ENCODE measurements around the gene UNC5A. TPM values are rescaled to one million over a fixed set of nuclear protein-coding genes. Genes with fewer than 3 reads are reported as not detected.

The UNC5A gene
- total RNA-seq, 1 donor from 2014 or later, result 0.05 TPM

DNA sequence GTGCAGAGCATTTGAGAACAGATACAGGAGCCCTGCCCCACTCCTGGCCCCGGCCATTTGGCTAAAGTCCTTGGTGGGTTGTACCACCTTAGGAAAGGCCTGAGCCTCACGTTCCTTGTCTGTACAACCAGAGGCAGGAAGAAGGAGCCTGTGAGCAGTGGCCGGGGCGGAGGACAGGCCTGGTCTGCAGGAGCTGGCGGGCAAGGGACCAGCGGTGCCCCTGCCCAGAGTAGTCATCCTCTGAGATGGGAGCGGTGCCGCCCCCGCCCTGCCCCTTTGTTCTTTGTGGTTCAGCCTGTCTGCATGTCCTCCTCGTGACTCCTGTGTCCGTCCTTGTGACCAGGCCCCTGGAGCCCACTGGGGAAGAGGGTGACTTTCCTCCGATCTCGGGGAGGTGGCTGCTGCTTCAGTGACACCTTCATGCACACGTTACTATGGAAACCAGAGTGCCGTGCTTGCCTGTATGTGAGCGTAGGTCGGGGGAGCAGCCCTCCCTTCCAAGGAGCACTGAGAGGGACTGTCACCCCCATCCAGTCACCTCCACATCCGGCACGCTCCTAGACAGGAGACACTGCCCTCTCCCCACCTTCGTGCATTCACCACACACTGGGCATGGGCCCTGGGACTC lies 42.9 kb downstream of the UNC5A start:
- intact Hi-C loops (cut with DNase I), result no loop called here
- DNase-seq (ENCODE audit: low spot score), result no peak

DNA sequence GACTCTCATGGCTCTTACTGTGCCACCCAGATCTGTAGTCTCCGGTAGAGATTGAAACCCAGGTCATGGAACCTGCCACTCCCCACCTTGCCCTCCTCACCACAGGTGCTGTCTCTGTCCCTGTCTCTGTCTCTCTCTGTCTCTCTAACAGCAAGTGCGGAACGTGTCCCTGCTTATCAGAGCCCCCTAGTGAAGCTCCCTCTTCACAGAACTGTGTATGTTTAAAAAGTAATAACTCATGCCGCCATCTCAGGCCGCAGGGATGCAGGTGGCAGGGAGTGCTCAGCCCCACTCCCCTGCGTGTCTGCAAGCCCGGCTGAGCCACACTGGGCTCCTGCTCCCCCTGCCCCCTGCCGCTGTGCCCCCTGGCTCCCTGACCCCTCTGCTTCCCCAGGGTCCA lies 43.8 kb downstream of the UNC5A start:
- DNase-seq (ENCODE audit: low spot score), result no peak
- intact Hi-C loops (cut with DNase I), result no loop called here

- intact Hi-C loops (cut with DNase I), result no loop called here
- DNase-seq (ENCODE audit: low spot score), result no peak
Measured at GRCh38 chr5:176855598-176855997, 45.2 kb downstream of the UNC5A start.

DNA sequence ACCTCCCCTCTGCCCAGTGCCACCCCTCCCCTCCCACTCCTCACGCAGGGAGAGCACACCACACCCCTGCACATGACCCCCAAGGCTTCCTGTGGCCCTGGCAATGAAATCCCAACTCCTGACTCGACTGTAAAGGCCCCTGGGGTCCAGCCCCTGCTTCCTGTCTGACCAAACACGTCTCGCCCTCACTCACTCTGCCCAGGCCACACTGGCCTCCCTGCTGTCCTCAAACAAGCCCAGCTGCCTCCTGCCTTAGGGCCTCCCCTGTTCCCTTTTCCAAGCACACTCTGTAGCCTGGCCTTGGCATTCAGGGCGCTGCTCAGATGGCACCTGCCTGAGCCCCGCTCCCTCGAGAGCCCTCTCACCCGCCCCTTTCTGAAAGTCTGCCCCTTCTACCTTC lies 46.4 kb downstream of the UNC5A start:
- intact Hi-C loops (cut with DNase I), result no loop called here
- DNase-seq (ENCODE audit: low spot score), result no peak

DNA sequence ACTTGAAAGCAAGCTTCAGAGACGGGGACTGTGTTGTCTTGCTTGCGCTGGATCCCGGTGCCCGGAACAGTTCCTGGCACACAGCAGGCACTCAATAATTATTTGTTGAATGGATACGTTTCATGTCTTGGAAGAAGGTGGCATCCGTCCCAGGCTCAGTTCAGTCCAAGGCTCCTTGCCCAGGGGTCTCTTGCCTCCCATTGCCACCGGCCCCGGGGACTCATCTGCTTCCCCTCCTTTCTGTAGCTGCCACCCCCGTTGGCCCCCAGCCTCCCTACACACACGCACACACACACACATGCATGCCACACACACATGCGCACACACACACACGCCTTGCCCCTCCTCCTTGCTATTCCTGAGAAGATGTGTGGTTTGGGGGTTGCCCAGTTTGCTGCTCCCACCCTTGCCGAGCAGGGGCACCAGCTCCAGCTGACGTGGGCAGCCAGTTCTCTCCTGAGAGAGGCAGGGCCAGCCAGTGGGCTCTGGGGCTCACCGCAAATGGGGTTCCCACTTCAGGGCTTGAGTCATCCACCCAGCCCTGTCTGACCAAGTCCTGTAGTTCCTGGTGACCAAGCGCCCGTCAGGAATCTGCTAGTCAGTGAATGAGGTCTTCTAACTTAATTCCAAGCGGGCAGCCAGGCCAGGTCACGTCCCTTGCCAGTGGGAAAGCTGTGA lies 47.0 kb downstream of the UNC5A start:
- intact Hi-C loops (cut with DNase I), result no loop called here
- no peak for DNase-seq (ENCODE audit: low spot score)

- intact Hi-C loops (cut with DNase I), result no loop called here
Measured at GRCh38 chr5:176857894-176858273, 47.5 kb downstream of the UNC5A start.

DNA sequence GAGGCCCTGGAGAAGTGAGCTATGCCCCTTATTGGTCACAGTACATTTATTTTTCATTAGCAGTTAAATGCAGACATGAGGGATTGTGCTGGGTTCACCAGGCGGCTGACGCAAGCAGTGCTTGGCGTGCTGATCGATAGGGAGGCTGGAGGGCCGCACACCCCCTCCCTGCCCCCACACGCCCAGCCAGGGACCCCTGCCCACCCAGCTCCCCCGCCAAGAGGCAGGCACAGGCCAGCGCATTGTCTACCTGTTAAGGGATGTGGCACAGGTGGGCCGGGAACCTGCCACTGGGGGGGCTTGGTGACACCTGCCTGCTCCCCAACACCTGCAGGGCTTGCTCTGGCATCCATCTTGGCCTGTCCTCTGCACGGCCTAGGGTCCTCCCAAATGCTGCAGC lies 49.6 kb downstream of the UNC5A start:
- intact Hi-C loops (cut with DNase I), result no loop called here

More at GRCh38 chr5:176857894-176858273, 47.5 kb downstream of the UNC5A start:
- no peak for DNase-seq (ENCODE audit: low spot score)

DNA sequence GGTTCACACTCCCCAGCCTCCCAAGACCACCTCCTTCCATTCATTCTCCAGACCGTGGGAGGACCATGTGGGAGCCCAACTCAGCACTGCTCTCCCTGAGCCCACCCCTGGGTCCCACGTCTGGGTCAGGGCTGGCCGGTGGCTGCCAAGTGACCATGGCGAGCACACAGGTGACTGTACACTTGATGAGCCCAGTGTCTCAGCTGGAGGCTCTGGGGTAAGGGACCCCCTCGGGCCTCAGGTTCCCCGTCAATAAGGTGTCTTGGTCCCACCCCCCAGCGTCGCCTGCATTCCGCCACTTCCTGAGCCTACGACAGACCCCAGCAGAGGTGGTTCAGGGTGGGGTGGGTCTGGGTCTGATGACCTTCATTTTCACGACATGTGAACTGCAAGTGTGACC lies 50.0 kb downstream of the UNC5A start:
- DNase-seq (ENCODE audit: low spot score), result no peak
- intact Hi-C loops (cut with DNase I), result no loop called here

More for the DNA sequence above, 49.6 kb downstream of the UNC5A start:
- DNase-seq (ENCODE audit: low spot score), result no peak

DNA sequence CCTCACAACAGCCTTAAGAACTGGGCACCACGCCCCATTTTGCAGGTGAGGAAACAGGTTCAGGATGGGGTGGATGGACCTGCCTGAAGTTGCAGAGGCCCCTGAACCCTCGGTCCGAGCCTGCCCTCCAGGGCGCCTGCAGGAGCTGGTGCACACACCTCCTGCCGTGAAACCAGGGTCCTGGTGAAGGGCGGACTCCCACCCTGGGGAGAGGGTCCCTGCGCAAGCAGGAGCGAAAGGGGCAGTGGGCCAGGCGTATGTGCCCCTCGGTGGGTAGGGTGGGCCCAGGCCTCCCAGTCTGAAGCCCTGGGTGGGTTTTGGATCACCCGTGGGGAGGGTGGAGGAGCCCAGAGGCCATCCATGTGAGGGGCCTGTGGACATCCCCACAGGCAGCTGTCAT lies 50.9 kb downstream of the UNC5A start:
- DNase-seq (ENCODE audit: low spot score), result no peak
- intact Hi-C loops (cut with DNase I), result no loop called here

- intact Hi-C loops (cut with DNase I), result no loop called here
- DNase-seq (ENCODE audit: low spot score), result no peak
Measured at GRCh38 chr5:176862330-176862995, 52.1 kb downstream of the UNC5A start.

DNA sequence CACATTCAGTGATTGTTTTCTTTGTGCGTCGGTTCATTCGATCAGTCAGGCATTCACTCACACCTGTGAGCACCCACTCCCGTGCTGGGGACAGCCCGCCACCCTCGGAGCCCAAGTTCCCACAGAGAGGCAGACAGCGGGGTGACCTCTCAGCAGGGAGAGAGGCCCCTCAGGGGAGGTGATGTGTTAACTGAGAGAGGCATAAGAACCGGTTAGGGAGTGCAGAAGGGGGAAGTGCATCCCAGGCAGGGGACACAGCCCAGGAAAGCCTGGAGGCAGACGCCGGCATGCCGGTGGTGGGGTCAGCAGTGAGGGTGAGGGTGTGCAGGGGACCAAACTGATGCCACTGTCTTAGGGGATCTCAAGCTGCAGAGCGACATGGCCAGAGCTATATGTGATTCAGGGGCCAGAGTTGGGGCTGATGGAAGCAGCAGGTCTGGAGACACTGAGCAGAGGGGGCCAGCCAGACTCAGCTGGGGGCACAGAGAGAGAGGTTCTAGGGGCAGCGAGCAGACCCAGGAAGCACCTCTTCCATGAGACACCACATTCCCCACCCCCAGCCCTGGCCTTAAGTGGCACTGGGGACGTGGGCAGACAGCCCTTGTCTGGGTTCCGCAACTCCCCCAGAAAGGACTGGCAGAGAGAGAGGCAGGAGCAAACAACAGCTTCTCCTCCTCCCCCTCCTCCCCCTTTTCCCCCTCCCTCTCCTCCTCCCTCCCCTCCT lies 52.8 kb downstream of the UNC5A start:
- intact Hi-C loops (cut with DNase I), result no loop called here

DNA sequence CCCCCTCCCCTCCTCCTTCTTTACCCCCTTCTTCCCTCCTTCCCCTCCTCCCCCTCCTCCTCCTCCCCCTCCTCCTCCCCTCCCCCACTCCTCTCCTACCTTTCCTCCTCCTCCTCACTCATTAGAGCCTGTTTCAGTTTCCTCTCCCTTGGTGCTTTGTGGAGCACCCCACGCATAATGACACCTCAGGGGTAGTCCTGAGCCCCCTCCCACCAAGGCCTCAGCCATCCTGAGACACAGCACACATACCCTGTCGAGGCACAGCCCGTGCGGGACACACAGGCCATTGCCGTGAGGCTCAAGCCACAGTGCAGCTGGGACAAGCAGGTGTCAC lies 53.4 kb downstream of the UNC5A start:
- intact Hi-C loops (cut with DNase I), result no loop called here
- no peak for DNase-seq (ENCODE audit: low spot score)

More for the DNA sequence above, 52.8 kb downstream of the UNC5A start:
- no peak for DNase-seq (ENCODE audit: low spot score)

- intact Hi-C loops (cut with DNase I), result no loop called here
- no peak for DNase-seq (ENCODE audit: low spot score)
Measured at GRCh38 chr5:176864755-176865154, 54.4 kb downstream of the UNC5A start.

- no peak for DNase-seq (ENCODE audit: low spot score)
- intact Hi-C loops (cut with DNase I), result no loop called here
Measured at GRCh38 chr5:176865964-176866363, 55.6 kb downstream of the UNC5A start.

DNA sequence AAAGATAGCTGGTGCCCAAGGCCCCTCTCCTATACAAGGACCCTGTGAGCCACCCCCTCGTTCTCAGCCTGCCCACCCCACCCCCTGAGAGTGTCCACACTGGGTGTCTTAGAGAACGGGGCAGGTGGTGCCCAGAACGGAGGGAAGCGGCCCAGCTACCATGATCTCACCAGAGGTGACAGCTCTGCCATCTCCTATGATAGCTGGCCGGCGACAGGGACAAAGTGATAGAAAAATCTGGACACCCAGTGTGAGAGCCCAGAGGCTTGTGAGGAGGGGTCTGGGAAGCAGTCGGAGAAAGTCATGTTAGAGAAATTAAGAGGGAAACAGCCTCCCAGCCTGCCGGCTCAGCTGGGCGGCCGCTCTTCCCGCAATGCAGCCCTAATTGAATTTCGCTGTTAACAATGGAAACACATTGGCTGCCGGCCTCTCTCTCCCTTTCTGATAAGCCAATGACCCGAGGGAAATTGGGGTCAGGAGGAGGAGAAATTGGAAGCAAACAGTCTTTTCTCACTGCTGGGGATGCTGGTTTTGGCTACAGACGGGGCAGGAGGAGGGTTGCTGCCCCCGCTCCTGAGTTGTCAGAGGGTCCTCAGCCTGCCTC lies 56.5 kb downstream of the UNC5A start:
- no peak for DNase-seq (ENCODE audit: low spot score)
- intact Hi-C loops (cut with DNase I), result no loop called here

- intact Hi-C loops (cut with DNase I), result no loop called here
Measured at GRCh38 chr5:176868126-176868525, 57.8 kb downstream of the UNC5A start.

GRCh38 chr5:176868731-176869130 lies 58.4 kb downstream of the UNC5A start:
- no peak for DNase-seq (ENCODE audit: low spot score)
- intact Hi-C loops (cut with DNase I), result no loop called here

More at GRCh38 chr5:176868126-176868525, 57.8 kb downstream of the UNC5A start:
- DNase-seq (ENCODE audit: low spot score), result no peak

GRCh38 chr5:176869501-176870109 lies 59.2 kb downstream of the UNC5A start:
- intact Hi-C loops (cut with DNase I), result no loop called here

GRCh38 chr5:176870110-176870591 lies 59.8 kb downstream of the UNC5A start:
- intact Hi-C loops (cut with DNase I), result no loop called here
- DNase-seq (ENCODE audit: low spot score), result no peak

More at GRCh38 chr5:176869501-176870109, 59.2 kb downstream of the UNC5A start:
- no peak for DNase-seq (ENCODE audit: low spot score)

Data from cardiac septum (tissue), 1 donor.